HEK293T (cell line): ENCODE data around the gene TCHP.

Experiments
- FOXA1 ChIP-seq: fragments of 450-650 bp; IDR thresholded peaks from 2 replicates; pipeline ENCODE4 v1.6.1; 2016; ENCODE audit warnings: mild to moderate bottlenecking
- FOXK2 ChIP-seq: fragments of 450-650 bp; IDR thresholded peaks from 2 replicates; pipeline ENCODE4 v1.6.1; 2016; ENCODE audit warnings: mild to moderate bottlenecking

GRCh38 chr12:109953656-109954055 is 53.6 kb downstream of the TCHP start:
- TF ChIP-seq FOXK2 (no peak), FOXA1 (no peak)
